IPS-20b (cell line): Measurements from ENCODE around the gene MTOR.
"Not testable (repeated sequence)": the region's sequence is repeated elsewhere in the genome, so short reads cannot be mapped to it uniquely, and the experiment has no call there.

Source experiments
- H3K27ac ChIP-seq: one replicate; pipeline ENCODE4 v1.5.1; 2013; ENCODE audit warnings: low read length
- H3K27me3 ChIP-seq: 2 replicates; pipeline ENCODE4 v1.6.1; 2013; ENCODE audit warnings: mild to moderate bottlenecking, low read length, inconsistent platforms; ENCODE audit not compliant: insufficient read depth
- H3K36me3 ChIP-seq: 2 replicates; pipeline ENCODE4 v1.6.1; 2013; ENCODE audit warnings: low read depth, mild to moderate bottlenecking, inconsistent platforms, low read length, moderate library complexity; ENCODE audit not compliant: insufficient read depth
- H3K4me1 ChIP-seq: 2 replicates; pipeline ENCODE4 v1.6.1; 2013; ENCODE audit warnings: mild to moderate bottlenecking, control low read depth, inconsistent platforms, low read length, moderate library complexity; ENCODE audit not compliant: insufficient read depth
- H3K4me3 ChIP-seq: 2 replicates; pipeline ENCODE4 v1.5.1; 2013; ENCODE audit warnings: mild to moderate bottlenecking, low read length, inconsistent platforms
- H3K9ac ChIP-seq: 2 replicates; pipeline ENCODE4 v1.6.1; 2013; ENCODE audit warnings: low read depth, mild to moderate bottlenecking, inconsistent platforms, low read length, moderate library complexity
- H3K9me3 ChIP-seq: 2 replicates; pipeline ENCODE4 v1.6.1; 2013; ENCODE audit warnings: mild to moderate bottlenecking, low read depth, low read length, inconsistent platforms; ENCODE audit not compliant: insufficient read depth

Gene MTOR

DNA sequence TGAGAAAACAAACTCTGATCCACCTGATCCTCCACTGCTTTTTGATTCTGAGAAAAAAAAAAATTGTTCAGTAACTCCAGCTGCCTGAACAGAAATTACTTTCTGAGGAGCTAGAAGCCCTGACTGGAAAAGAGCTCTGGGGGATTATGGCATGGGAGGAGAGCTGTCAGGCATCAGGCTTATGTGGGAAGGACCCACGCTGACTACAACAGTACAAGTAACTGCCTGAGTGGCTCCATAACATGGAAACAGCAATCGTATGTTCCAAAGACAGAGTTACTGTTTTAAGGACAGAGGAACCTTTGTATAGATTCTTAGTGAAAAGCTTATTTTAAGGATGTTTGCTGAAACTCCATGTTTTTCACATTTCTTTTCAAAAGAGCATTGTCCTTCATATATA, 74.4 kb downstream of the MTOR start:
- Histone ChIP-seq H3K4me1 (no peaks in the 10 kb centered on the region), H3K4me3 (no peak overlapping the region), H3K27me3 (no peaks in the 10 kb centered on the region), H3K36me3 (peaks cover 78% of the 10 kb centered on the region), H3K27ac (no peak overlapping the region), H3K9ac (no peak overlapping the region), H3K9me3 (no peaks in the 10 kb centered on the region)

DNA sequence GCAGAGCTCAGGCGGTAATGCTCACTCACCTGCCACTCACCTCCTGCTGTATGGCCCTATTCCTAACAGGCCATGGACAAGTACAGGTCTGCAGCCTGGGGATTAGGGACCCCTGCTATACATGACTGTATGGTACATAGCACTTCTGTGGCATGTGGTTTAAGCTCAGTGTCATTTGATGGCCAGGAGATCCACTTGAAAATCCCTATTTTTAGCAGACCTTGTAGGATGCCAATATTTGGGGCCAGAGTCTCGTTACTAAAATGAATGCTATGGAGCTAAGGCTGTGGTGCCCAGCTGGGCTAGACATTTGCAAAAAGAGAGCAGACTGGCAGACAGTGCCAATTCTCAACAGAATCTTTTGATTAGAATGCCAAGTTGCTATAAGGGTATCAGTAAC, 74.9 kb downstream of the MTOR start:
- H3K27me3 ChIP-seq, result no peaks in the 10 kb centered on the region
- peaks cover 78% of the 10 kb centered on the region for H3K36me3 ChIP-seq
- H3K4me3 ChIP-seq, result no peak overlapping the region
- H3K4me1 ChIP-seq, result no peaks in the 10 kb centered on the region
- no peak overlapping the region for H3K9ac ChIP-seq
- no peak overlapping the region for H3K27ac ChIP-seq
- no peaks in the 10 kb centered on the region for H3K9me3 ChIP-seq

DNA sequence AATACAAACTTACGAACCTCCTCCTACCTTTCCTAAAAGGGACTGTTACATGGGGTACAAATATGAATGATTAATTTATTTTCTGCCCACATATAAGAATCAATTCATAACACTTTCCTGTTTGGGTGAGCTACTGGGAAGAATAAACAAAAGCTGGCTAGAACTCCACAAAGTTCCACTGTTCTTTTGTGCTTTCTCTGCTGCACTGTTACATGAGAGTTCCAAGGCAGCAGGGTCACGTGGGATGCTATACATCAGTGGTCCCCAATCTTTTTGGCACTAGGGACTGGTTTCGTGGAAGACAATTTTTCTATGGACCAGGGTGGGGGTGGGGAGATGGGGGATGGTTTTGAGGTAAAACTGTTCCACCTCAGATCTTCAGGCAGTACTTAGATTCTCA, 75.4 kb downstream of the MTOR start:
- Histone ChIP-seq H3K9ac (no peak overlapping the region), H3K9me3 (no peaks in the 10 kb centered on the region), H3K4me3 (no peak overlapping the region), H3K4me1 (no peaks in the 10 kb centered on the region), H3K27ac (no peak overlapping the region), H3K36me3 (peaks cover 76% of the 10 kb centered on the region), H3K27me3 (no peaks in the 10 kb centered on the region)

DNA sequence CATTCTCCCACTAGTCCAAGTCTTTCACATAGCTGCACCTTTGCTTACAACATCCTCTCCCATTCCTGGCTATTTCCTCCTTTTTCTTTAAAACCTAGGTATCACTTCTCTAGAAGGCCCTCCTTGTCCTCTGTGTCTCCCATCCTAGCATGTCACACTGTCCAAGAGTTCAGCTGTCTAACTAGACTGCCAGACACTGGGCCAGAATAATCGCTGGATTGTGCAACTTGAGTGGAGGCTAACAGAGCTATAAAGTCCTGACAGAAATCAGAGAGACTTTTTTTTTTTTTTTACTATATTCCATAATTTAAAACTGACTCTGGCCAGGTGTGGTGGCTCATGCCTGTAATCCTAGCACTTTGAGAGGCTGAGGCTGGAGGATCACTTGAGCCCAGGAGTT, 77.4 kb downstream of the MTOR start:
- Histone ChIP-seq H3K36me3 (peaks cover 68% of the 10 kb centered on the region), H3K9me3 (no peaks in the 10 kb centered on the region), H3K4me3 (no peak overlapping the region), H3K27ac (no peak overlapping the region), H3K9ac (no peak overlapping the region), H3K4me1 (no peaks in the 10 kb centered on the region), H3K27me3 (no peaks in the 10 kb centered on the region)

DNA sequence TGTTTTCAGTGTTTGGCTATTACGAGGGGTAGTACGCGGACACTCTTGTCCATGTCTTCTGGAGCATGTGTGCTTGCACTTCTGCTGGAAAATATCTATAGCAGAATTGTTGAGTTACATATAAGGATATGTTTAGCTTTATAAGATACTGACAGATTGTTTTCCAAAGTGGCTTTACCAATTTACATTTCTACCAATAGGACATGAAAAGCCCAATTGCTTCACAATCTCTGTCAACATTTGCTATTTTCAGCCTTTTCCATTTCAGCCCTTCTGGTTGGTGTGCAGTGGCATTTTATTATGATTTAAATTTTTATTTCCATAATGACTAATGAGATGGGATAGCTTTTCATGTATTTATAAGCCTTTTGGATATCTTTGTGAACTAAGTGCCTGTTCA, 79.5 kb downstream of the MTOR start:
- no peak overlapping the region for H3K4me3 ChIP-seq
- no peaks in the 10 kb centered on the region for H3K4me1 ChIP-seq
- no peak overlapping the region for H3K27ac ChIP-seq
- H3K27me3 ChIP-seq, result no peaks in the 10 kb centered on the region
- no peaks in the 10 kb centered on the region for H3K9me3 ChIP-seq
- no peak overlapping the region for H3K9ac ChIP-seq
- H3K36me3 ChIP-seq, result peaks cover 49% of the 10 kb centered on the region

DNA sequence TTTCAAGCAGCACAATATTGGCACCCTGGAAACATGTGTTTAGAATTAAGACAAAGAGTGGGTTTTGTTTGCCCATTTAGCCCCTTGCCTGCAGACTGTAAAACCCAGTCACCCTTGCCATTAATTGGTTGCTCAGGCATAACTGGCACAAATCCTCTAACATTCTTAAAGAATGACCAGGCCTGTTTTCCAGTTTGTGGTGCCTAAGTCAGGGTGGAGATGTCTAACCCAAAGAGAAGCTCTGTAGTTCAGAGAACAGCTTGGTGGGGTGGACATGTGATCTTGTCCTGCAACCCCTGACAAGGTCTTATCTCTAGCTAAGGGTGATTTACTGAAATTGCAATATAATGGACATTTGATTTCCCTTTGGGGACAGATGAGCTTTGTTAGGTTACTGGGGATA, 82.0 kb downstream of the MTOR start:
- H3K9me3 ChIP-seq, result no peaks in the 10 kb centered on the region
- no peaks in the 10 kb centered on the region for H3K27me3 ChIP-seq
- no peak overlapping the region for H3K4me3 ChIP-seq
- no peak overlapping the region for H3K9ac ChIP-seq
- H3K27ac ChIP-seq, result no peak overlapping the region
- H3K4me1 ChIP-seq, result no peaks in the 10 kb centered on the region
- H3K36me3 ChIP-seq, result peaks cover 42% of the 10 kb centered on the region

DNA sequence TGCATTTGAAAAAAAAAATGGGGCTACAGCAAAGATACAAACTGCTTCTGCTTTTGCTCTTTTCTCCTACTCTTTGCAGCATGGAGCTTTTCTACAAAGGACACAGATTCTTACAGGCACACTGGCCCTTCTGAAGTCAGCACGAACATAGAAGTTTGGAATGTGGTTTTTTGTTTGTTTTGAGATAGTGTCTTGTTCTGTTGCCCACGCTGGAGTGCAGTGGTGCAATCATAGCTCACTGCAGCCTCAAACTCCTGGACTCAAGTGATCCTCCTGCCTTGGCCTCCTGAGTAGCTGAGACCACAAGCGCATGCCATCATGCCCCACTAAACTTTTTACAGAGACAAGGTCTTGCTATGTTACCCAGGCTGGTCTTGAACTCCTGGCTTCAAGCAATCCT, 82.6 kb downstream of the MTOR start:
- H3K9me3 ChIP-seq, H3K9ac ChIP-seq, H3K4me1 ChIP-seq, H3K27ac ChIP-seq, H3K4me3 ChIP-seq, H3K27me3 ChIP-seq: not testable (repeated sequence)
- H3K36me3 ChIP-seq, result peaks cover 40% of the 10 kb centered on the region

DNA sequence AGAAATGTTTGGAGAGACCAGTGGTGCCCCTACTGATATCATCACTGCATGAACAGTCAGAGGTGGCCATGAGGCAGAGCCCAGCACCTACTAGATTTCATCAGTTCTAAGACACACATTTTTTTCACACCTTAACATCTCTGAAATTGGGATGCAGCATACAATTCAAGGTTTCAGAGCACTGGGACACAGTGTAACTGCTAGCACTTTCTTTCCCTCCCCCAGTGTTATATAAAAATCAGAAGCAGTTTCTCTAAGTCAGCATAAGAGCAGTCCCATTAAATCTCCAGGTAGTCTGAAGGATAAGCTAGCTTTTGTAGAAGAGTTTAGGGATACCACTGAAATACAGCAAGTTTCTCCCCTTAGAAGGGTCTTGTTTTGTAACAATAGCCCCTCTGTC, 83.2 kb downstream of the MTOR start:
- no peak overlapping the region for H3K4me3 ChIP-seq
- H3K9me3 ChIP-seq, result no peaks in the 10 kb centered on the region
- H3K27ac ChIP-seq, result no peak overlapping the region
- H3K36me3 ChIP-seq, result peaks cover 36% of the 10 kb centered on the region
- H3K4me1 ChIP-seq, result no peaks in the 10 kb centered on the region
- H3K9ac ChIP-seq, result no peak overlapping the region
- no peaks in the 10 kb centered on the region for H3K27me3 ChIP-seq

DNA sequence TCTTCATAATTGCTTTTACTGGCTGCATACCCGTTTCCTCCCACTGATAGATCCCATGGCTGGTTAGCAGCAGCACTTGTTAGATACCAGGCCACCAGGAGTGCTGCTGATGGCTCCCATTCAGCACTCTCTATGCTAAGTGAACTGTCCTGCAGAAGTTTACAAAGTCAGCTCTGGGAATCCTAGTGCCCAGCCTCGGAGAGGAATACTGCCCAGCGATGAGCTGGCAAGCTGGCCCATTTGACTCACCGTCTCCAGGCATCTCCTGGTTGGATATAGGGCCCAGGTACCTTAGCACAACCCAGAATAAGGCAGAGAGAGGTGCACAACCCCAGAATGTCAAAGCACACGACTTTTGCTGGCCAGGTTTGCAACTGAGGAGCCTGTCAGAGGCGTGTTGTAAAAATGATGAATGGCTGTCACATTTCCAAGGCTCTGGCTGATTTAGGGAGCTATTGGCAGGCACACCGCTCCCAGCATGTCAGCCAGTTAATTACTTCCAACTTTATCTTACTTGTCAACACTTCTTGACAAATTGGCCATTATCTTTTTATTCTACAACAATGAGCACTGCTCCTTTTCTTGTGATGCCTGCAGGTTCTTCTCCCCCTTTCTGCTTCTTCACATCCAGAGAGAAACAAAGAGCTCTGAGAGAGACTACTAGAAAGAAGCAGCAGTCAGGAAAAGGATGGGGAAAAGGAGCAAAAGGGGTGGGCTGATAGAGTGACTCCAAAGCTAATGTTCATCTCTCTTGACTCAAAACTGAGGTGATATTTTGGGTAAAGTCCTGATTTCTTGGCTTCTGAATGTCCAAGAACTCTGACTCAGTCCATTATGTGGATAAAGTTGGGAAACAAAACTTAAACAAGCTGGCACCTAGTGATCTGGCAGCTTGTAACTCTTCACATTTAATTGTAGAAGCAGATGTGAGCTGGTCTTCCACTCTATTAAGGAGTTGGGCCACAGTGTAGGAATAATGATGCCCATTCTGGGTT, 84.0 kb downstream of the MTOR start:
- H3K27me3 ChIP-seq, result no peaks in the 10 kb centered on the region
- H3K27ac ChIP-seq, result no peak overlapping the region
- peaks cover 28% of the 10 kb centered on the region for H3K36me3 ChIP-seq

DNA sequence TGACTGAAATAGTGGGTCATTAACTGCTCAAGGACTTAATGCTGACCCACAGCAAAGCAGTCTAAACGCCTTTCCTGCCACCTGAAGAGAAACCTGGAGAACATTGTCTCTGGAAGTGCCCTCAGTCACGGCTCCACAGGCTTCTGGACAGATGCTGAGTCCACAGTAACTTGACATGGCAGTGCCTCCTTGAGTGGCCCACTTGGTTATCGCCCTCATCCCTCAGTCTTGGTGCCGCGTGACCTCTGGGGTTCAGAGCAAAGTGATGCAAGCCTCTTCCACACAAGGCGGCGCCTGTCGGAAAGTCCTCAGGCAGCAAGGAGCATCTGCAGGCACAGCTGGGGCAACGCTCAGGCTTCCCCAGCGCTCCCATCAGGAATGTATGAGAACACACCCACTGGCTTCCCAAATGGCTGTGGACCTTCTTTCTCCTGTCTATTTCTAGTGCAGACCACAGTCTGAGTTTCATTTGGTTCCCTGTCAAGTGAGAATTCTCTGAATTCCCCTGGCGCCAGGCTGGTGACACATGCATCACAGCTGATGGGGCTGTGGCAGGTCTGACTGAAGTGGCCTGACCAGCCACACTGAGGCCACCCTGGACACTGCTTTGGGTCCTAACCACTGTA, 86.2 kb downstream of the MTOR start:
- Histone ChIP-seq H3K36me3 (peaks cover 14% of the 10 kb centered on the region), H3K27me3 (no peaks in the 10 kb centered on the region), H3K4me3 (no peak overlapping the region), H3K9ac (no peak overlapping the region), H3K27ac (no peak overlapping the region), H3K4me1 (no peaks in the 10 kb centered on the region), H3K9me3 (no peaks in the 10 kb centered on the region)

More for the DNA sequence above, 84.0 kb downstream of the MTOR start:
- Histone ChIP-seq H3K4me3 (no peak overlapping the region), H3K9me3 (no peaks in the 10 kb centered on the region), H3K4me1 (no peaks in the 10 kb centered on the region), H3K9ac (no peak overlapping the region)

DNA sequence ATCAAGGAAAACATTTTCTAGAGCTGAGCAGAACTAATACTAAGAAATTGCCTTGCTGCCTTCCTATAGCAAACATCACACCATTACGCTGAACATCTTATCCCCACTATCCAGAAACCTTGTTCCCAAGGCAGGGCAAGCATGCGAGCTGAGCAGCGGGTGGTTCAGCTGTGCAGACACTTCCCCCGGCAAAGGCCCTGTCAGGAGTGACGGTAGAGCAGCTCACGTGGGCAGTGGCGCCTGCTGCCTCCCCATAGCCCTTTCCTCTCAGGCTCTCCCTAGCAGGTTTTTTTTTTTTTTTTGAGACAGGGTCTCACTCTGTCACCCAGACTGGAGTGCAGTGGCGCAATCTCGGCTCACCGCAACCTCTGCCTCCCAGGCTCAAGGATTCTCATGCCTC, 86.9 kb downstream of the MTOR start:
- Histone ChIP-seq H3K9me3 (no peaks in the 10 kb centered on the region), H3K4me1 (no peaks in the 10 kb centered on the region), H3K9ac (no peak overlapping the region), H3K27ac (no peak overlapping the region), H3K36me3 (peaks cover 10% of the 10 kb centered on the region; the same call in 1 of the 2 replicates), H3K4me3 (no peak overlapping the region), H3K27me3 (no peaks in the 10 kb centered on the region)
